ENCODE measurements around the gene SALL3. TPM values are rescaled to one million over a fixed set of nuclear protein-coding genes. Genes with fewer than 3 reads are reported as not detected.

SALL3 gene
- total RNA-seq, 2 donors from 2014 or later, result 0.05 TPM; not detected in 1

DNA sequence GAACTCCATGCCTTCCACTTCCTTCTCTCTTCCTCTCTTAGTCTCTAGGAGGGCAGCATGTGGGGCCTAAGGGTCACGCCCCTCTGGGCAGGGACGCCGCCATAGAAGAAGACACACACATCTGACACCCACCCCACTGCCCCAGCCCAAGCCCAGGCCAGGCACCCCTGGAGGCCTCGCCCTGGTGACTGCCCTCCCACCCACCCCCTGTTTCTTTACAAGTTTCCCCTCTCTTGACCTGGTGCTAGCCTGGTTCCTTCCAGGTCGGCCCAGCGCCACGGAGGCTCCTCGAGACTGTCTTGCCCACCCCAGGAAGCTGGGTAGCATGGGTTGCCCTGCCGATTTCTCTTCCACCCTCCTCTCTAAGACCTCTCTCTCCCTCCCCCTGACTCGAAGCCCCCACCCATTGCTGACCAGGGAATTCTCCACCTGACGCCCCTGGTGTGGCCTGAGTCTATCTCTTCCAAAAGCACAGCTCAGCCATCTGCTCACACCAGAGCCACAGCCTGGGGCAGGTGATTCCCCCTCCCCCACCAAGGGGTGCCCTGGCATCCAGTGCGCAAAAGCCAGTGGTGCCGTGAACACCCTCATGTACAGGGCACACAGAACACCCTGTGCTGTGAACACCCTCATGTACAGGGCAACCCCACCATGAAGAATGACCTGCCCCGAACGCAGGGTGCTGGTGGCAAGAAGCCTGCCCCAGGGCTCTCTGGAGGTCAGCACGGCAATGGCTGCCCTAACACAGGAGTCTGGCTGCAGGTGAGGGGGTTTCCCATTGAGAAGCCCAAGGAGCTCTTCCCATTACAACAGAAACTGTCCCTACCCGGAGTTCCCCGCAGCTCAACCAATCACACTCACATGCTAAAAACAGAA, 13.5 kb upstream of the SALL3 start:
- Histone ChIP-seq H3K27ac (no peak overlapping the region), H3K9ac (ENCODE audit: low read depth in 2 of 2, low read length in 2 of 2) (no peak overlapping the region)
- intact Hi-C loops (cut with DNase I), result no loop called here

DNA sequence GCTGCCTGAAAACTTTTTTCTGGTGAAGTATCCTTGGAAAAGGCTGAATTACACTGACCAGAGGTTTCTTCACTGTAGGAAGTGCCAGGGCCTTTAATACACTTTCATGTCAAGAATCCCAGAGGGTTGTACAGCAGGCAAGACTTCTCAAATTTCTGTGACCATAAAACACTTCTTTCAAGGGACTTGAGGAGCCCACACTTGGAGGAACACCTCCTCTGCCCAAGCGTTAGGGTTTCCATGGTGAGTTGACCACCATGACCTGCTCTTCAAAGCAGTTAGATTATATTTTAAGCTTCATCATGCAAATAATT, 12.9 kb upstream of the SALL3 start:
- H3K27ac ChIP-seq, result no peak overlapping the region
- no peaks in the 10 kb centered on the region for H3K27me3 ChIP-seq
- H3K36me3 ChIP-seq, result no peaks in the 10 kb centered on the region
- H3K9ac ChIP-seq (ENCODE audit: low read depth in 2 of 2, low read length in 2 of 2), result no peak overlapping the region
- no peak overlapping the region for H3K4me3 ChIP-seq
- intact Hi-C loops (cut with DNase I), result no loop called here
- H3K9me3 ChIP-seq, result no peaks in the 10 kb centered on the region
- no peak for DNase-seq
- TF ChIP-seq, protein P1, sequence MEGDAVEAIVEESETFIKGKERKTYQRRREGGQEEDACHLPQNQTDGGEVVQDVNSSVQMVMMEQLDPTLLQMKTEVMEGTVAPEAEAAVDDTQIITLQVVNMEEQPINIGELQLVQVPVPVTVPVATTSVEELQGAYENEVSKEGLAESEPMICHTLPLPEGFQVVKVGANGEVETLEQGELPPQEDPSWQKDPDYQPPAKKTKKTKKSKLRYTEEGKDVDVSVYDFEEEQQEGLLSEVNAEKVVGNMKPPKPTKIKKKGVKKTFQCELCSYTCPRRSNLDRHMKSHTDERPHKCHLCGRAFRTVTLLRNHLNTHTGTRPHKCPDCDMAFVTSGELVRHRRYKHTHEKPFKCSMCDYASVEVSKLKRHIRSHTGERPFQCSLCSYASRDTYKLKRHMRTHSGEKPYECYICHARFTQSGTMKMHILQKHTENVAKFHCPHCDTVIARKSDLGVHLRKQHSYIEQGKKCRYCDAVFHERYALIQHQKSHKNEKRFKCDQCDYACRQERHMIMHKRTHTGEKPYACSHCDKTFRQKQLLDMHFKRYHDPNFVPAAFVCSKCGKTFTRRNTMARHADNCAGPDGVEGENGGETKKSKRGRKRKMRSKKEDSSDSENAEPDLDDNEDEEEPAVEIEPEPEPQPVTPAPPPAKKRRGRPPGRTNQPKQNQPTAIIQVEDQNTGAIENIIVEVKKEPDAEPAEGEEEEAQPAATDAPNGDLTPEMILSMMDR (IDR thresholded peaks at IDR 0.05), result no peak
- H3K4me1 ChIP-seq, result no peaks in the 10 kb centered on the region

More for the DNA sequence above, 13.5 kb upstream of the SALL3 start:
- H3K36me3 ChIP-seq, result no peaks in the 10 kb centered on the region
- no peaks in the 10 kb centered on the region for H3K27me3 ChIP-seq
- DNase-seq, result no peak
- H3K9me3 ChIP-seq, result no peaks in the 10 kb centered on the region
- H3K4me3 ChIP-seq, result no peak overlapping the region
- no peaks in the 10 kb centered on the region for H3K4me1 ChIP-seq
- TF ChIP-seq, protein P1 (IDR thresholded peaks at IDR 0.05), result no peak

DNA sequence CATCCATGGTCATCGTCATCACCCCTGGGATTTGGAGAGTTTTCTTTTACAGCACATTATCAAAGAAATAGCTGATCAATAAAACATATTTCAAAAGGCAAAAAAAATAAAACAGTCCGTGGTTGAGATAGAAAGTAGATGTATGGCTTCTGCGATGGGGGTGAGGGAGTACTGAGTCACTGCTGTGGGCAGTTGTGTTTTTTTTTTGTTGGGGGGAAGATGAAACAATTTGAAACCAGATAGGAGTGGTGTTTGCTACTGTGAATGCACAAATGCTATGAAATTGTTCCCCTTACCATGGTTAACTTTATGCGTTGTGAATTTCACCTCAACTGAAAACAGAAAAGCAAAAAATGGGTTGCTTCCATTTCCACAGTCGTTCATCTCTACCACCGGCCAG, 11.9 kb upstream of the SALL3 start:
- H3K27me3 ChIP-seq, result peaks cover 3% of the 10 kb centered on the region
- TF ChIP-seq, protein P1 (IDR thresholded peaks at IDR 0.05), result no peak

DNA sequence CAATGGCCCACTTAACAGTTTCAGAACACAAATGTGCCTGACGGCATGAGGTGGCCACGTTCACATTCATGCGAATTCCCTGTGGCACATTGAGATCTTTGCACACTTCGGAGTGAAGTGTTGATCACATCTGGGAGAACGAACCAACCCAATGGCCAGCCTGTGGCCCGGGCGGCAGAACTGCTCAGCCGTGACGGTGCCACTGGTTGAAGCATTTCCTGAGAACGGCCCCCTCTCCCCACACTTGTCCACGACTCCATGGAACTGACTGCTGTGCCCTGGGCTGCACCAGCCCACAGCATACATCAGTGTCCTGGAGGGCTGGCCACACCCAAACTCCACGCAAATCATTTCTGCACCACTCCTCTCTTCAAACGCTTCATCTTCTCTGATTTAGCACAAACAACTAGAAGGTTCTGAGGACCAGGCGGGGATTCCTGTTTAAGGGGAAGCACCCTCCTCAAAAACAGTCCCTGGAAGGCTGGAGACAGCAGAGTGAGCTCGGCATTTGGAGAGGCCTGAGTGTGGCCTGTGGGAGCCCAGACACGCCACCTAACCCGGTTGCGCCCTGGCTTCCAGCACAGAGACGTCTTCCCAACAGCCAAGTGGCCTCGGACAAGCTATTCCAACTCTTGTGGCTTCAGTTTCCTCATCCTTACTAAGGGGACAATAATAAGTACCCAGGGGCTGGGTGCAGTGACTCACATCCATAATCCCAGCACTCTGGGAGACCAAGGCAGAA, 9.9 kb upstream of the SALL3 start:
- Histone ChIP-seq H3K36me3 (no peaks in the 10 kb centered on the region), H3K9me3 (no peaks in the 10 kb centered on the region), H3K27ac (no peak overlapping the region), H3K27me3 (peaks cover 23% of the 10 kb centered on the region), H3K4me3 (no peak overlapping the region), H3K9ac (ENCODE audit: low read depth in 2 of 2, low read length in 2 of 2) (no peak overlapping the region), H3K4me1 (no peaks in the 10 kb centered on the region)
- DNase-seq, result no peak
- intact Hi-C loops (cut with DNase I), result no loop called here
- TF ChIP-seq, protein P1 (IDR thresholded peaks at IDR 0.05), result no peak

More for the DNA sequence above, 11.9 kb upstream of the SALL3 start:
- Histone ChIP-seq H3K36me3 (no peaks in the 10 kb centered on the region), H3K9me3 (no peaks in the 10 kb centered on the region), H3K27ac (no peak overlapping the region), H3K9ac (ENCODE audit: low read depth in 2 of 2, low read length in 2 of 2) (no peak overlapping the region), H3K4me3 (no peak overlapping the region), H3K4me1 (no peaks in the 10 kb centered on the region)
- intact Hi-C loops (cut with DNase I), result no loop called here
- no peak for DNase-seq

DNA sequence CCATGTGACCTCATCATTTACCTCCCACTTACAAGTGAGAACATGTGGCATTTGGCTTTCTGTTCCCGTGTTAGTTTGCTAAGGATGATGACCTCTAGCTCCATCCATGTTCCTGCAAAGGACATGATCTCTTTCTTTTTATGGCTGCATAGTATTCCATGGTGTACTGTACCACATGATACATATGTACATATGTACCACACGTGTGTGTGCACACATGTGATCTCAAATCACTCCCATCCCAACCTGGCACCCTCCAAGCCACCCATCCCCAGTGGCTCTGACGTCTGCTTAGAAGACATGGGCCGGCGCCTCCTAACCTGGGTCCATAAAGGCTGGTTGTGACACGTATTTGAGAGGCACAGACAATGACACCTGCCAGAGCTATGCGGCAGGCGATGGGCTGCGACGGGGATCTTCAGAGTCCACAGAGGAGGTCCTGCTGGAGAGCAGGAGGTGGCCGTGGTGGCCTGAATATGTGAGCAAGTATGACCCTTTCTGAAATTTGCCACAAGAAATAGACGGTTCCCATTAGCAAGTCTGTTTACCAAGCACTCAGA, 8.8 kb upstream of the SALL3 start:
- H3K27me3 ChIP-seq, result peaks cover 34% of the 10 kb centered on the region
- H3K4me3 ChIP-seq, result no peak overlapping the region
- no peak overlapping the region for H3K27ac ChIP-seq
- no peak for DNase-seq
- H3K9me3 ChIP-seq, result no peaks in the 10 kb centered on the region
- H3K4me1 ChIP-seq, result no peaks in the 10 kb centered on the region
- intact Hi-C loops (cut with DNase I), result no loop called here
- H3K36me3 ChIP-seq, result no peaks in the 10 kb centered on the region
- no peak overlapping the region for H3K9ac ChIP-seq (ENCODE audit: low read depth in 2 of 2, low read length in 2 of 2)
- TF ChIP-seq, protein P1 (IDR thresholded peaks at IDR 0.05), result no peak
